Mesothelial cell of epicardium (in vitro differentiated cells): ENCODE measurements around the gene CACNA2D1. TPM values are rescaled to one million over a fixed set of nuclear protein-coding genes. Genes with fewer than 3 reads are reported as not detected.

Experiments used
- DNase-seq, 2 experiments: peaks; one replicate each; pipeline ENCODE4 v3.0.0; 2021; ENCODE audit warnings: low spot score in 2 of 2; ENCODE audit not compliant: unreplicated experiment in 2 of 2
- H3K27ac Mint-ChIP-seq: 2 replicates; pipeline ENCODE4 v1.8.0; 2021; ENCODE audit warnings: mixed read lengths
- H3K27me3 Mint-ChIP-seq: 2 replicates; pipeline ENCODE4 v1.8.0; 2021; ENCODE audit warnings: low read depth, mixed read lengths
- H3K36me3 Mint-ChIP-seq: 2 replicates; pipeline ENCODE4 v1.8.0; 2021; ENCODE audit warnings: mixed read lengths
- H3K4me1 Mint-ChIP-seq: 2 replicates; pipeline ENCODE4 v1.8.0; 2021; ENCODE audit warnings: mixed read lengths
- H3K4me3 Mint-ChIP-seq: 2 replicates; pipeline ENCODE4 v1.8.0; 2021; ENCODE audit warnings: mild to moderate bottlenecking, moderate library complexity, mixed read lengths
- H3K9me3 Mint-ChIP-seq: 2 replicates; pipeline ENCODE4 v1.8.0; 2021; ENCODE audit warnings: mixed read lengths
- CTCF ChIP-seq: fragments of 200-600 bp; sonication (generic); IDR thresholded peaks from one replicate; pipeline ENCODE4 v1.5.0; 2021; ENCODE audit warnings: antibody characterized with exemption; ENCODE audit not compliant: unreplicated experiment
- total RNA-seq: library from RNA; stranded (reverse); gene quantifications from 3 replicates; pipeline ENCODE4 v1.2.1, GENCODE V29; 2021

The CACNA2D1 gene
- total RNA-seq, 1 donor from 2014 or later: 14.7 TPM

- H3K27ac Mint-ChIP-seq: no peak overlapping the region
- DNase-seq: no peak
- H3K4me3 Mint-ChIP-seq: no peak overlapping the region
- no peaks in the 10 kb centered on the region for H3K27me3 Mint-ChIP-seq
- no peak for TF ChIP-seq CTCF
- H3K9me3 Mint-ChIP-seq: no peaks in the 10 kb centered on the region
- peaks cover 10% of the 10 kb centered on the region for H3K4me1 Mint-ChIP-seq
- no peaks in the 10 kb centered on the region for H3K36me3 Mint-ChIP-seq
Observed at GRCh38 chr7:82010416-82010815, 433.2 kb downstream of the CACNA2D1 start.

- no peak for TF ChIP-seq CTCF
- no peaks in the 10 kb centered on the region for H3K9me3 Mint-ChIP-seq
- H3K27ac Mint-ChIP-seq: no peak overlapping the region
- no peaks in the 10 kb centered on the region for H3K27me3 Mint-ChIP-seq
- no peak overlapping the region for H3K4me3 Mint-ChIP-seq
- peaks cover 1% of the 10 kb centered on the region for H3K4me1 Mint-ChIP-seq
- DNase-seq: no peak
- H3K36me3 Mint-ChIP-seq: no peaks in the 10 kb centered on the region
Observed at GRCh38 chr7:82007315-82007714, 436.3 kb downstream of the CACNA2D1 start.

GRCh38 chr7:82005056-82005455 lies 438.5 kb downstream of the CACNA2D1 start:
- no peak for DNase-seq
- H3K27me3 Mint-ChIP-seq: no peaks in the 10 kb centered on the region
- no peaks in the 10 kb centered on the region for H3K36me3 Mint-ChIP-seq
- no peak for TF ChIP-seq CTCF
- no peak overlapping the region for H3K4me3 Mint-ChIP-seq
- no peak overlapping the region for H3K27ac Mint-ChIP-seq
- no peaks in the 10 kb centered on the region for H3K4me1 Mint-ChIP-seq
- no peaks in the 10 kb centered on the region for H3K9me3 Mint-ChIP-seq

GRCh38 chr7:81993186-81993585 lies 450.4 kb downstream of the CACNA2D1 start:
- no peak for DNase-seq
- Mint-ChIP-seq H3K36me3 (no peaks in the 10 kb centered on the region), H3K4me1 (peaks cover 10% of the 10 kb centered on the region), H3K4me3 (no peak overlapping the region), H3K27me3 (no peaks in the 10 kb centered on the region), H3K27ac (no peak overlapping the region), H3K9me3 (no peaks in the 10 kb centered on the region)
- no peak for TF ChIP-seq CTCF

GRCh38 chr7:81990395-81990794 lies 453.2 kb downstream of the CACNA2D1 start:
- Mint-ChIP-seq H3K4me1 (peaks cover 10% of the 10 kb centered on the region), H3K9me3 (no peaks in the 10 kb centered on the region), H3K4me3 (no peak overlapping the region), H3K36me3 (peaks cover 2% of the 10 kb centered on the region), H3K27me3 (no peaks in the 10 kb centered on the region), H3K27ac (no peak overlapping the region)
- no peak for DNase-seq
- no peak for TF ChIP-seq CTCF

- H3K27ac Mint-ChIP-seq: no peak overlapping the region
- DNase-seq: no peak
- H3K9me3 Mint-ChIP-seq: no peaks in the 10 kb centered on the region
- no peaks in the 10 kb centered on the region for H3K27me3 Mint-ChIP-seq
- H3K4me1 Mint-ChIP-seq: peaks cover 15% of the 10 kb centered on the region
- H3K4me3 Mint-ChIP-seq: no peak overlapping the region
- H3K36me3 Mint-ChIP-seq: peaks cover 3% of the 10 kb centered on the region
- no peak for TF ChIP-seq CTCF
Observed at GRCh38 chr7:81986723-81987470, 456.7 kb downstream of the CACNA2D1 start.
